GM23338 (cell line): ENCODE results near the gene AGBL4. TPM values are rescaled to one million over a fixed set of nuclear protein-coding genes. Genes with fewer than 3 reads are reported as not detected.

Experiments used
- ATAC-seq: fragments of 200-7000 bp; cut with Tn5 transposase; 3 replicates; pipeline ENCODE4 v1.9.1; 2020
- DNase-seq: peaks from one replicate; pipeline ENCODE4 v3.0.0-alpha.2; 2015; ENCODE audit warnings: low spot score
- H2AFZ ChIP-seq: fragments of 200-600 bp; sonication (generic); 2 replicates; pipeline ENCODE4 v1.8.0; 2016; ENCODE audit warnings: antibody characterized with exemption, mild to moderate bottlenecking, moderate library complexity
- H3F3A ChIP-seq: fragments of 200-600 bp; sonication (generic); replicated peaks from 2 replicates; pipeline ENCODE4 v1.8.0; 2017; ENCODE audit warnings: antibody characterized with exemption, mixed run types, low read depth
- H3K27ac ChIP-seq: fragments of 200-600 bp; sonication (generic); 2 replicates; pipeline ENCODE4 v1.6.1; 2016; ENCODE audit warnings: low read depth
- H3K27me3 ChIP-seq: fragments of 200-600 bp; sonication (generic); 2 replicates; pipeline ENCODE4 v1.8.0; 2016; ENCODE audit warnings: mild to moderate bottlenecking, mixed run types, moderate library complexity; ENCODE audit not compliant: insufficient read depth
- H3K36me3 ChIP-seq: fragments of 200-600 bp; sonication (generic); 2 replicates; pipeline ENCODE4 v1.8.0; 2016; ENCODE audit warnings: mild to moderate bottlenecking; ENCODE audit not compliant: insufficient read depth
- H3K4me1 ChIP-seq: fragments of 200-600 bp; sonication (generic); 2 replicates; pipeline ENCODE4 v1.8.0; 2016; ENCODE audit warnings: mild to moderate bottlenecking, moderate library complexity; ENCODE audit not compliant: insufficient read depth
- H3K4me2 ChIP-seq: fragments of 200-600 bp; sonication (generic); 2 replicates; pipeline ENCODE4 v1.7.1; 2017; ENCODE audit warnings: mixed run types
- H3K4me3 ChIP-seq: fragments of 200-600 bp; sonication (generic); 2 replicates; pipeline ENCODE4 v1.6.1; 2016; ENCODE audit warnings: mixed run types
- H3K79me2 ChIP-seq: fragments of 200-600 bp; sonication (generic); replicated peaks from 2 replicates; pipeline ENCODE4 v1.8.0; 2017; ENCODE audit warnings: mild to moderate bottlenecking; ENCODE audit not compliant: insufficient read depth
- H3K9me2 ChIP-seq: fragments of 200-600 bp; sonication (generic); 2 replicates; pipeline ENCODE4 v1.8.0; 2017; ENCODE audit not compliant: insufficient read depth
- H4K20me1 ChIP-seq: fragments of 200-600 bp; sonication (generic); replicated peaks from 2 replicates; pipeline ENCODE4 v1.8.0; 2017; ENCODE audit warnings: mild to moderate bottlenecking; ENCODE audit not compliant: insufficient read depth
- H3K27ac Mint-ChIP-seq: 2 replicates; pipeline ENCODE4 v1.8.0; 2020; ENCODE audit warnings: inconsistent platforms, mild to moderate bottlenecking, moderate library complexity, mixed read lengths
- H3K27me3 Mint-ChIP-seq: 3 replicates; pipeline ENCODE4 v1.8.0; 2022; ENCODE audit warnings: low read depth, mild to moderate bottlenecking, moderate library complexity, mixed read lengths, inconsistent platforms; ENCODE audit not compliant: insufficient read depth, poor library complexity
- H3K36me3 Mint-ChIP-seq: 3 replicates; pipeline ENCODE4 v1.8.0; 2021; ENCODE audit warnings: low read depth, mild to moderate bottlenecking, inconsistent platforms, moderate library complexity, mixed read lengths
- H3K4me1 Mint-ChIP-seq: 3 replicates; pipeline ENCODE4 v1.8.0; 2020; ENCODE audit warnings: mild to moderate bottlenecking, inconsistent platforms, mixed read lengths
- H3K4me3 Mint-ChIP-seq: 3 replicates; pipeline ENCODE4 v1.8.0; 2021; ENCODE audit warnings: moderate library complexity, mild to moderate bottlenecking, inconsistent platforms, mixed read lengths
- H3K9me3 Mint-ChIP-seq: 3 replicates; pipeline ENCODE4 v1.8.0; 2020; ENCODE audit warnings: moderate library complexity, mild to moderate bottlenecking, inconsistent platforms, mixed read lengths
- EZH2phosphoT487 ChIP-seq: fragments of 200-600 bp; sonication (generic); IDR thresholded peaks from one replicate; pipeline ENCODE4 v1.8.1; 2018; ENCODE audit warnings: antibody characterized with exemption; ENCODE audit not compliant: unreplicated experiment
- JUNB ChIP-seq: IDR thresholded peaks from one replicate; pipeline ENCODE4 v1.6.1; 2016; ENCODE audit warnings: antibody characterized with exemption; ENCODE audit not compliant: unreplicated experiment
- NANOG ChIP-seq: IDR thresholded peaks from 2 replicates; pipeline ENCODE4 v1.6.1; 2016; ENCODE audit warnings: antibody characterized with exemption, borderline replicate concordance
- POLR2AphosphoS5 ChIP-seq: IDR thresholded peaks from 2 replicates; pipeline ENCODE4 v1.6.1; 2016; ENCODE audit warnings: antibody characterized with exemption, low read depth
- STAT1 ChIP-seq: IDR thresholded peaks from one replicate; pipeline ENCODE4 v1.6.1; 2016; ENCODE audit warnings: antibody characterized with exemption; ENCODE audit not compliant: unreplicated experiment
- ZNF114 ChIP-seq: fragments of 250-450 bp; sonication (Bioruptor Pico); IDR thresholded peaks from 2 replicates; pipeline ENCODE4 v1.5.0; 2020; ENCODE audit warnings: mild to moderate bottlenecking, moderate library complexity
- ZNF331 ChIP-seq: fragments of 250-450 bp; sonication (Bioruptor Pico); IDR thresholded peaks from 2 replicates; pipeline ENCODE4 v1.5.0; 2020; ENCODE audit warnings: low read depth, mild to moderate bottlenecking, moderate library complexity
- polyA plus RNA-seq: library from polyadenylated mRNA; unstranded; fragments of >200 nt; fragmentation: Nextera tagmentation; extraction: Ambion mirVana; gene quantifications from 2 replicates; pipeline ENCODE4 v1.2.1, GENCODE V29; 2016
- total RNA-seq: library from RNA; depleted of rRNA; stranded (reverse); fragments of >200 nt; shearing (Covaris generic); gene quantifications from 2 replicates; pipeline ENCODE4 v1.2.3, GENCODE V29; 2014
- TF ChIP-seq, protein P1 (sequence below): IDR thresholded peaks from one replicate; pipeline ENCODE4 v1.6.1; 2018; ENCODE audit warnings: antibody characterized with exemption; ENCODE audit not compliant: unreplicated experiment
- TF ChIP-seq, protein P2 (sequence below), 2 experiments: fragments of 200-600 bp in 1 of 2; sonication (generic) in 1 of 2; conservative IDR thresholded peaks; 2 replicates each; pipeline versions ENCODE4 v1.5.1 to v1.6.1; 2016 to 2017; ENCODE audit warnings: antibody characterized with exemption in 2 of 2, low read depth in 2 of 2, mild to moderate bottlenecking in 2 of 2, moderate library complexity in 1 of 2
- TF ChIP-seq, protein P3 (sequence below): IDR thresholded peaks from 2 replicates; pipeline ENCODE4 v1.6.1; 2016; ENCODE audit warnings: antibody characterized with exemption
- TF ChIP-seq, protein P4 (sequence below): fragments of 250-450 bp; sonication (Bioruptor Pico); IDR thresholded peaks from 2 replicates; pipeline ENCODE4 v1.5.0; 2020; ENCODE audit warnings: mild to moderate bottlenecking, moderate library complexity

The AGBL4 gene
- total and polyA plus RNA-seq, 2 experiments from 2014 or later = 0.91 to 1.5 TPM

DNA sequence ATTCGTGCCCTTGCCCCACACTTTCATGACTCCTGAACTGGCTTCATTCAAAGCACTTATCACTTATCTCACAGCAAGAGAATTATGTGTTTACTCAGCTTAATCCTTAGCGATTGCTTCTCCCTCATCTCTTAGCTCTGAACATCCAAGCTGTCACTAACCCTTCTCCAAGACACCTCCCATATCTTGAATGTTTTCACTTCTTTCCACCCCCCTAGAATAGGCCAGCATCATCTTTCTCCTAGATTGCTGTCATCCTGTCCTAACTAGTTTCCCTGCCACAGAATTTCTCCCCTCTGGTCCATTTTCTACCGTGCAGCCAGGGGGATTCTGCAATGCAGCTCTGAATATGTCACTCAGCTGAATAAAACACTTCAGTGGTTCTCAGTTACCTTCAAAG lies 1483.2 kb downstream of the AGBL4 start:
- Histone ChIP-seq H3K36me3 (no peaks in the 10 kb centered on the region), H3K4me2 (no peak overlapping the region), H3K9me2 (no peaks in the 10 kb centered on the region), H3K27me3 (no peaks in the 10 kb centered on the region), H3K4me1 (no peaks in the 10 kb centered on the region), H3K4me3 (no peak overlapping the region), H4K20me1 (no peaks in the 10 kb centered on the region), H2AFZ (no peak overlapping the region), H3K79me2 (no peaks in the 10 kb centered on the region), H3K27ac (no peak overlapping the region), H3F3A (no peaks in the 10 kb centered on the region)
- ATAC-seq = no peak
- Mint-ChIP-seq H3K4me3 (no peak overlapping the region), H3K36me3 (no peaks in the 10 kb centered on the region), H3K27ac (no peak overlapping the region), H3K4me1 (no peaks in the 10 kb centered on the region), H3K9me3 (no peaks in the 10 kb centered on the region; the same call in 2 of the 3 replicates), H3K27me3 (peaks cover 6% of the 10 kb centered on the region)
- no peak for DNase-seq
- TF ChIP-seq NANOG (no peak), ZNF114 (CRISPR knock-in tag) (no peak), ZNF331 (no peak), JUNB (no peak), POLR2AphosphoS5 (no peak), EZH2phosphoT487 (no peak), STAT1 (no peak)
- TF ChIP-seq, protein P1, sequence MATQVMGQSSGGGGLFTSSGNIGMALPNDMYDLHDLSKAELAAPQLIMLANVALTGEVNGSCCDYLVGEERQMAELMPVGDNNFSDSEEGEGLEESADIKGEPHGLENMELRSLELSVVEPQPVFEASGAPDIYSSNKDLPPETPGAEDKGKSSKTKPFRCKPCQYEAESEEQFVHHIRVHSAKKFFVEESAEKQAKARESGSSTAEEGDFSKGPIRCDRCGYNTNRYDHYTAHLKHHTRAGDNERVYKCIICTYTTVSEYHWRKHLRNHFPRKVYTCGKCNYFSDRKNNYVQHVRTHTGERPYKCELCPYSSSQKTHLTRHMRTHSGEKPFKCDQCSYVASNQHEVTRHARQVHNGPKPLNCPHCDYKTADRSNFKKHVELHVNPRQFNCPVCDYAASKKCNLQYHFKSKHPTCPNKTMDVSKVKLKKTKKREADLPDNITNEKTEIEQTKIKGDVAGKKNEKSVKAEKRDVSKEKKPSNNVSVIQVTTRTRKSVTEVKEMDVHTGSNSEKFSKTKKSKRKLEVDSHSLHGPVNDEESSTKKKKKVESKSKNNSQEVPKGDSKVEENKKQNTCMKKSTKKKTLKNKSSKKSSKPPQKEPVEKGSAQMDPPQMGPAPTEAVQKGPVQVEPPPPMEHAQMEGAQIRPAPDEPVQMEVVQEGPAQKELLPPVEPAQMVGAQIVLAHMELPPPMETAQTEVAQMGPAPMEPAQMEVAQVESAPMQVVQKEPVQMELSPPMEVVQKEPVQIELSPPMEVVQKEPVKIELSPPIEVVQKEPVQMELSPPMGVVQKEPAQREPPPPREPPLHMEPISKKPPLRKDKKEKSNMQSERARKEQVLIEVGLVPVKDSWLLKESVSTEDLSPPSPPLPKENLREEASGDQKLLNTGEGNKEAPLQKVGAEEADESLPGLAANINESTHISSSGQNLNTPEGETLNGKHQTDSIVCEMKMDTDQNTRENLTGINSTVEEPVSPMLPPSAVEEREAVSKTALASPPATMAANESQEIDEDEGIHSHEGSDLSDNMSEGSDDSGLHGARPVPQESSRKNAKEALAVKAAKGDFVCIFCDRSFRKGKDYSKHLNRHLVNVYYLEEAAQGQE = no peak
- TF ChIP-seq, protein P2, sequence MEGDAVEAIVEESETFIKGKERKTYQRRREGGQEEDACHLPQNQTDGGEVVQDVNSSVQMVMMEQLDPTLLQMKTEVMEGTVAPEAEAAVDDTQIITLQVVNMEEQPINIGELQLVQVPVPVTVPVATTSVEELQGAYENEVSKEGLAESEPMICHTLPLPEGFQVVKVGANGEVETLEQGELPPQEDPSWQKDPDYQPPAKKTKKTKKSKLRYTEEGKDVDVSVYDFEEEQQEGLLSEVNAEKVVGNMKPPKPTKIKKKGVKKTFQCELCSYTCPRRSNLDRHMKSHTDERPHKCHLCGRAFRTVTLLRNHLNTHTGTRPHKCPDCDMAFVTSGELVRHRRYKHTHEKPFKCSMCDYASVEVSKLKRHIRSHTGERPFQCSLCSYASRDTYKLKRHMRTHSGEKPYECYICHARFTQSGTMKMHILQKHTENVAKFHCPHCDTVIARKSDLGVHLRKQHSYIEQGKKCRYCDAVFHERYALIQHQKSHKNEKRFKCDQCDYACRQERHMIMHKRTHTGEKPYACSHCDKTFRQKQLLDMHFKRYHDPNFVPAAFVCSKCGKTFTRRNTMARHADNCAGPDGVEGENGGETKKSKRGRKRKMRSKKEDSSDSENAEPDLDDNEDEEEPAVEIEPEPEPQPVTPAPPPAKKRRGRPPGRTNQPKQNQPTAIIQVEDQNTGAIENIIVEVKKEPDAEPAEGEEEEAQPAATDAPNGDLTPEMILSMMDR (conservative IDR thresholded peaks at IDR 0.05; ENCODE audit: low read depth in 2 of 2) = no peak
- TF ChIP-seq, protein P3, sequence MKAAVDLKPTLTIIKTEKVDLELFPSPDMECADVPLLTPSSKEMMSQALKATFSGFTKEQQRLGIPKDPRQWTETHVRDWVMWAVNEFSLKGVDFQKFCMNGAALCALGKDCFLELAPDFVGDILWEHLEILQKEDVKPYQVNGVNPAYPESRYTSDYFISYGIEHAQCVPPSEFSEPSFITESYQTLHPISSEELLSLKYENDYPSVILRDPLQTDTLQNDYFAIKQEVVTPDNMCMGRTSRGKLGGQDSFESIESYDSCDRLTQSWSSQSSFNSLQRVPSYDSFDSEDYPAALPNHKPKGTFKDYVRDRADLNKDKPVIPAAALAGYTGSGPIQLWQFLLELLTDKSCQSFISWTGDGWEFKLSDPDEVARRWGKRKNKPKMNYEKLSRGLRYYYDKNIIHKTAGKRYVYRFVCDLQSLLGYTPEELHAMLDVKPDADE = no peak
- TF ChIP-seq, protein P4, sequence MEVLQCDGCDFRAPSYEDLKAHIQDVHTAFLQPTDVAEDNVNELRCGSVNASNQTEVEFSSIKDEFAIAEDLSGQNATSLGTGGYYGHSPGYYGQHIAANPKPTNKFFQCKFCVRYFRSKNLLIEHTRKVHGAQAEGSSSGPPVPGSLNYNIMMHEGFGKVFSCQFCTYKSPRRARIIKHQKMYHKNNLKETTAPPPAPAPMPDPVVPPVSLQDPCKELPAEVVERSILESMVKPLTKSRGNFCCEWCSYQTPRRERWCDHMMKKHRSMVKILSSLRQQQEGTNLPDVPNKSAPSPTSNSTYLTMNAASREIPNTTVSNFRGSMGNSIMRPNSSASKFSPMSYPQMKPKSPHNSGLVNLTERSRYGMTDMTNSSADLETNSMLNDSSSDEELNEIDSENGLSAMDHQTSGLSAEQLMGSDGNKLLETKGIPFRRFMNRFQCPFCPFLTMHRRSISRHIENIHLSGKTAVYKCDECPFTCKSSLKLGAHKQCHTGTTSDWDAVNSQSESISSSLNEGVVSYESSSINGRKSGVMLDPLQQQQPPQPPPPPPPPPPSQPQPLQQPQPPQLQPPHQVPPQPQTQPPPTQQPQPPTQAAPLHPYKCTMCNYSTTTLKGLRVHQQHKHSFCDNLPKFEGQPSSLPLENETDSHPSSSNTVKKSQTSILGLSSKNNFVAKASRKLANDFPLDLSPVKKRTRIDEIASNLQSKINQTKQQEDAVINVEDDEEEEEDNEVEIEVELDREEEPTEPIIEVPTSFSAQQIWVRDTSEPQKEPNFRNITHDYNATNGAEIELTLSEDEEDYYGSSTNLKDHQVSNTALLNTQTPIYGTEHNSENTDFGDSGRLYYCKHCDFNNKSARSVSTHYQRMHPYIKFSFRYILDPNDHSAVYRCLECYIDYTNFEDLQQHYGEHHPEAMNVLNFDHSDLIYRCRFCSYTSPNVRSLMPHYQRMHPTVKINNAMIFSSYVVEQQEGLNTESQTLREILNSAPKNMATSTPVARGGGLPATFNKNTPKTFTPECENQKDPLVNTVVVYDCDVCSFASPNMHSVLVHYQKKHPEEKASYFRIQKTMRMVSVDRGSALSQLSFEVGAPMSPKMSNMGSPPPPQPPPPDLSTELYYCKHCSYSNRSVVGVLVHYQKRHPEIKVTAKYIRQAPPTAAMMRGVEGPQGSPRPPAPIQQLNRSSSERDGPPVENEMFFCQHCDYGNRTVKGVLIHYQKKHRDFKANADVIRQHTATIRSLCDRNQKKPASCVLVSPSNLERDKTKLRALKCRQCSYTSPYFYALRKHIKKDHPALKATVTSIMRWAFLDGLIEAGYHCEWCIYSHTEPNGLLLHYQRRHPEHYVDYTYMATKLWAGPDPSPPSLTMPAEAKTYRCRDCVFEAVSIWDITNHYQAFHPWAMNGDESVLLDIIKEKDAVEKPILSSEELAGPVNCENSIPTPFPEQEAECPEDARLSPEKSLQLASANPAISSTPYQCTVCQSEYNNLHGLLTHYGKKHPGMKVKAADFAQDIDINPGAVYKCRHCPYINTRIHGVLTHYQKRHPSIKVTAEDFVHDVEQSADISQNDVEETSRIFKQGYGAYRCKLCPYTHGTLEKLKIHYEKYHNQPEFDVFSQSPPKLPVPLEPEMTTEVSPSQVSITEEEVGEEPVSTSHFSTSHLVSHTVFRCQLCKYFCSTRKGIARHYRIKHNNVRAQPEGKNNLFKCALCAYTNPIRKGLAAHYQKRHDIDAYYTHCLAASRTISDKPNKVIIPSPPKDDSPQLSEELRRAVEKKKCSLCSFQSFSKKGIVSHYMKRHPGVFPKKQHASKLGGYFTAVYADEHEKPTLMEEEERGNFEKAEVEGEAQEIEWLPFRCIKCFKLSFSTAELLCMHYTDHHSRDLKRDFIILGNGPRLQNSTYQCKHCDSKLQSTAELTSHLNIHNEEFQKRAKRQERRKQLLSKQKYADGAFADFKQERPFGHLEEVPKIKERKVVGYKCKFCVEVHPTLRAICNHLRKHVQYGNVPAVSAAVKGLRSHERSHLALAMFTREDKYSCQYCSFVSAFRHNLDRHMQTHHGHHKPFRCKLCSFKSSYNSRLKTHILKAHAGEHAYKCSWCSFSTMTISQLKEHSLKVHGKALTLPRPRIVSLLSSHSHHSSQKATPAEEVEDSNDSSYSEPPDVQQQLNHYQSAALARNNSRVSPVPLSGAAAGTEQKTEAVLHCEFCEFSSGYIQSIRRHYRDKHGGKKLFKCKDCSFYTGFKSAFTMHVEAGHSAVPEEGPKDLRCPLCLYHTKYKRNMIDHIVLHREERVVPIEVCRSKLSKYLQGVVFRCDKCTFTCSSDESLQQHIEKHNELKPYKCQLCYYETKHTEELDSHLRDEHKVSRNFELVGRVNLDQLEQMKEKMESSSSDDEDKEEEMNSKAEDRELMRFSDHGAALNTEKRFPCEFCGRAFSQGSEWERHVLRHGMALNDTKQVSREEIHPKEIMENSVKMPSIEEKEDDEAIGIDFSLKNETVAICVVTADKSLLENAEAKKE = no peak
